ENCODE measurements around the gene PTTG1IP.

Gene PTTG1IP

GRCh38 chr21:44869781-44870747 is 3.4 kb downstream of the PTTG1IP start:
- peak overlapping the region; percentile 89 for H3K4me3 ChIP-seq (ENCODE audit: low read depth, low read length)
- no peak for TF ChIP-seq CTCF (IDR thresholded peaks at IDR 0.05; ENCODE audit: low read depth, low read length, missing control alignments)
- DNase-seq (ENCODE audit: low read depth), result peak; percentile 93
- in situ Hi-C loops (cut with HindIII; ENCODE audit: low sequenced_read_pairs), result loop anchor here (10.0 kb wide), 1 partner anchor 65 kb away; the partner anchor contains the start of gene UBE2G2

GRCh38 chr21:44868707-44869106 is 4.8 kb downstream of the PTTG1IP start:
- in situ Hi-C loops (cut with HindIII; ENCODE audit: low sequenced_read_pairs), result no loop called here
- no peak for DNase-seq (ENCODE audit: low read depth)
- H3K4me3 ChIP-seq (ENCODE audit: low read depth, low read length), result no peak overlapping the region
- no peak for TF ChIP-seq CTCF (IDR thresholded peaks at IDR 0.05; ENCODE audit: low read depth, low read length, missing control alignments)

- TF ChIP-seq CTCF (IDR thresholded peaks at IDR 0.05; ENCODE audit: low read depth, low read length, missing control alignments), result no peak
- DNase-seq (ENCODE audit: low read depth), result no peak
- in situ Hi-C loops (cut with HindIII; ENCODE audit: low sequenced_read_pairs), result no loop called here
- no peak overlapping the region for H3K4me3 ChIP-seq (ENCODE audit: low read depth, low read length)
Observed at GRCh38 chr21:44867999-44868700, 5.3 kb downstream of the PTTG1IP start.

GRCh38 chr21:44867464-44867863 is 6.0 kb downstream of the PTTG1IP start:
- in situ Hi-C loops (cut with HindIII; ENCODE audit: low sequenced_read_pairs), result no loop called here
- H3K4me3 ChIP-seq (ENCODE audit: low read depth, low read length), result no peak overlapping the region
- DNase-seq (ENCODE audit: low read depth), result no peak
- TF ChIP-seq CTCF (IDR thresholded peaks at IDR 0.05; ENCODE audit: low read depth, low read length, missing control alignments), result no peak

GRCh38 chr21:44866780-44867179 is 6.7 kb downstream of the PTTG1IP start:
- in situ Hi-C loops (cut with HindIII; ENCODE audit: low sequenced_read_pairs), result no loop called here
- TF ChIP-seq CTCF (IDR thresholded peaks at IDR 0.05; ENCODE audit: low read depth, low read length, missing control alignments), result no peak
- peak; percentile 76 for DNase-seq (ENCODE audit: low read depth)
- no peak overlapping the region for H3K4me3 ChIP-seq (ENCODE audit: low read depth, low read length)

GRCh38 chr21:44865561-44866280 is 7.8 kb downstream of the PTTG1IP start:
- in situ Hi-C loops (cut with HindIII; ENCODE audit: low sequenced_read_pairs), result no loop called here
- TF ChIP-seq CTCF (IDR thresholded peaks at IDR 0.05; ENCODE audit: low read depth, low read length, missing control alignments), result no peak
- no peak overlapping the region for H3K4me3 ChIP-seq (ENCODE audit: low read depth, low read length)
- no peak for DNase-seq (ENCODE audit: low read depth)
